SU-DHL-6 (cell line): Measurements from ENCODE around the gene TNFRSF11A.

ENCODE experiments used
- EZH2phosphoT487 ChIP-seq: fragments of 200-600 bp; sonication (generic), shearing (Covaris generic); conservative IDR thresholded peaks from 2 replicates; pipeline ENCODE4 v1.6.1; 2018; ENCODE audit warnings: mild to moderate bottlenecking, antibody characterized with exemption, low read length, moderate library complexity, mixed read lengths
- TF ChIP-seq, protein P1 (sequence below): fragments of 200-600 bp; sonication (generic); IDR thresholded peaks from one replicate; pipeline ENCODE4 v1.5.1; 2017; ENCODE audit warnings: antibody characterized with exemption, mild to moderate bottlenecking, low read length, moderate library complexity; ENCODE audit not compliant: insufficient read depth, poor library complexity, severe bottlenecking

DNA sequence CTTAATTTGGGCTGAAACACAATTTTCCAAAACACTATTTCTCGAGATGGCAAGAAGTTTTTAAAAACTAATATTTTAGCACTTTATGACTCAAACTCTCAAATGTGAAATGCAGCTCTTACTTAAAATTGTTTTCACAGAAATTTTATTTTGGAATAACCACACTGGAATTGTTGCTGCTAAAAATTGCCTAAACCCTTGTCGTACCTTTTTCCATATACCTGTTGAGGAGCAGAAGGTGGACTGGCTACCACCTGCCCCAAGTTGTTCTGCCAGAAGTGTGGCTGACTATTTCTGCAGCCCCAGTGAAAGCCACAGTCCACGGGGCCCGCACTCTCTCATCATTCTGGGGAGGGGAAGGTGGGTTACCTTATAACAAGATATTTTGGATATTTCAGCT is 23.4 kb downstream of the TNFRSF11A start:
- TF ChIP-seq, protein P1, sequence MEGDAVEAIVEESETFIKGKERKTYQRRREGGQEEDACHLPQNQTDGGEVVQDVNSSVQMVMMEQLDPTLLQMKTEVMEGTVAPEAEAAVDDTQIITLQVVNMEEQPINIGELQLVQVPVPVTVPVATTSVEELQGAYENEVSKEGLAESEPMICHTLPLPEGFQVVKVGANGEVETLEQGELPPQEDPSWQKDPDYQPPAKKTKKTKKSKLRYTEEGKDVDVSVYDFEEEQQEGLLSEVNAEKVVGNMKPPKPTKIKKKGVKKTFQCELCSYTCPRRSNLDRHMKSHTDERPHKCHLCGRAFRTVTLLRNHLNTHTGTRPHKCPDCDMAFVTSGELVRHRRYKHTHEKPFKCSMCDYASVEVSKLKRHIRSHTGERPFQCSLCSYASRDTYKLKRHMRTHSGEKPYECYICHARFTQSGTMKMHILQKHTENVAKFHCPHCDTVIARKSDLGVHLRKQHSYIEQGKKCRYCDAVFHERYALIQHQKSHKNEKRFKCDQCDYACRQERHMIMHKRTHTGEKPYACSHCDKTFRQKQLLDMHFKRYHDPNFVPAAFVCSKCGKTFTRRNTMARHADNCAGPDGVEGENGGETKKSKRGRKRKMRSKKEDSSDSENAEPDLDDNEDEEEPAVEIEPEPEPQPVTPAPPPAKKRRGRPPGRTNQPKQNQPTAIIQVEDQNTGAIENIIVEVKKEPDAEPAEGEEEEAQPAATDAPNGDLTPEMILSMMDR: no peak
- TF ChIP-seq EZH2phosphoT487: no peak
